ENCODE measurements around the gene ACADL.
A peak's percentile ranks its signal among the peaks of the same experiment; 100 is the strongest.

Gene ACADL

DNA sequence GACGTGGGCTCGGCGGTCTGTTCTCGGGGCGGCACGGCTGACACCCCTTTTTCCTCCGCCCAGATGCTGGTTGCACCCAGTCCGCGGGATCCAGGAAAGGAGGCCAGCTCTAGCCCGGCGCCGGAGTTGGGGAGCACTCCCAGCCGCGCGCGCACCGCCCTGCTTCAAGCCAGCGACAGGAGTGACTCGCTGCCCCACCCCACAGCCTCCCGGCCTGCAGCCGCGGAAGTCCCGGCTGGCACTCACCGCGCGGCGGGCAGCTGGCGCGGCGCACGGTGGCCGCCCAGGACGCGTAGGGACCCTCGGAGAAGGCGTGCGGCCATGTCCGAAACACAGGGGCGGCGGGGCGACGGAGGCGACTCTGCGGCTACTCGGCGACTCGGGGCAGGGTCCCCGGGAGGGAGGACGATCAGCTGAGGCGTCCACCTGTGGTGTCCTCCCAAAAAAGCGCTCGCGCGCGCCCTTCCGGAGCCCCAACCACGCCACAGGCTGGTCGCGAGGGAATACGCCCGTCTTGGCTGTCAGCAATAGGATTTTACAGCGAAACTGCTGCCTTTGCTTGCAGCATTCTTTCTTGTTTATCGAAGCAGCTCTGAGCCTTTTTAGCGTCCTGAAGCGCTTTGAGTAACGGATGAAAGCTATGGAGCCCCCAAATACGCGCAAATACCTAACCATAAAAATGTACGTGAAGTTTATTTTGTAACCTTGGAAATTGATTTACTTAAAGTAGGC is at the start of gene ACADL:
Gene ACADL (minus strand): TSS at position 507 of the 732 bp plus-strand sequence. CDS start 184 bp downstream, at position 323.
- Histone ChIP-seq H3K36me3 (replicated peaks) (no peaks in the 10 kb centered on the region), H3K27me3 (ENCODE audit: low read depth) (peaks cover 3% of the 10 kb centered on the region; the same call in 1 of the 2 replicates), H3K4me3 (peak within 1 kb of the TSS; percentile 30), H3K9me3 (no peaks in the 10 kb centered on the region), H3K4me1 (no peaks in the 10 kb centered on the region; the same call in none of the 2 replicates)
- in situ Hi-C loops (cut with MboI; ENCODE audit: low sequenced_read_pairs) = no loop called here
- DNase-seq (ENCODE audit: low spot score in 2 of 2) = peak in 1 of 2 experiments; percentile 55

DNA sequence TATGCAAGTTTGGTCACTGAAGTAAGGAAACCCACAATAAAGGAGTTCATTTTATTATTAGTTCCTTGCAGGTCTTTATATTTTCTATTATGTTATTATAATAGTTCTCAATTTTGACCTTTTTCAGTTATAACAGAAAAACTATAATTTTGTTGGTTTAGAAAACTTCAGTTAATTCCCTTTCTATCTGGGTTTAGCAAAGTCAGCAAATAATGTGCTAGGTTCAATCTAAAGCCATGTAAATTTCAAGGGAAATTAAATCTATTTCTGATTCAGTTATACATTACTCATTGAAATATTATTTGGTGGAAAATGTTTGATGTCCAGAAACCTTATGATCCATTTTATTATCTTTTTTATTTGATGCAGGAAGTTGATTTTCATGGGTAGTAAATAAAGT is 46.1 kb upstream of the ACADL start:
- H3K9me3 ChIP-seq = no peaks in the 10 kb centered on the region
- H3K4me3 ChIP-seq = no peak overlapping the region
- H3K36me3 ChIP-seq (replicated peaks) = no peaks in the 10 kb centered on the region
- in situ Hi-C loops (cut with MboI; ENCODE audit: low sequenced_read_pairs) = no loop called here
- DNase-seq (ENCODE audit: low spot score in 2 of 2) = no peak
- H3K27me3 ChIP-seq (ENCODE audit: low read depth) = peaks cover 19% of the 10 kb centered on the region
- H3K4me1 ChIP-seq = no peaks in the 10 kb centered on the region

- no peaks in the 10 kb centered on the region for H3K4me1 ChIP-seq
- in situ Hi-C loops (cut with MboI; ENCODE audit: low sequenced_read_pairs) = no loop called here
- H3K9me3 ChIP-seq = no peaks in the 10 kb centered on the region
- H3K27me3 ChIP-seq (ENCODE audit: low read depth) = peaks cover 14% of the 10 kb centered on the region
- no peaks in the 10 kb centered on the region for H3K36me3 ChIP-seq (replicated peaks)
- H3K4me3 ChIP-seq = no peak overlapping the region
- DNase-seq (ENCODE audit: low spot score in 2 of 2) = no peak
Observed at GRCh38 chr2:210269148-210269547, 43.9 kb upstream of the ACADL start.

GRCh38 chr2:210268281-210268680 is 43.0 kb upstream of the ACADL start:
- DNase-seq (ENCODE audit: low spot score in 2 of 2) = no peak
- H3K36me3 ChIP-seq (replicated peaks) = no peaks in the 10 kb centered on the region
- no peaks in the 10 kb centered on the region for H3K4me1 ChIP-seq
- H3K27me3 ChIP-seq (ENCODE audit: low read depth) = peaks cover 14% of the 10 kb centered on the region
- in situ Hi-C loops (cut with MboI; ENCODE audit: low sequenced_read_pairs) = no loop called here
- no peaks in the 10 kb centered on the region for H3K9me3 ChIP-seq
- H3K4me3 ChIP-seq = no peak overlapping the region

DNA sequence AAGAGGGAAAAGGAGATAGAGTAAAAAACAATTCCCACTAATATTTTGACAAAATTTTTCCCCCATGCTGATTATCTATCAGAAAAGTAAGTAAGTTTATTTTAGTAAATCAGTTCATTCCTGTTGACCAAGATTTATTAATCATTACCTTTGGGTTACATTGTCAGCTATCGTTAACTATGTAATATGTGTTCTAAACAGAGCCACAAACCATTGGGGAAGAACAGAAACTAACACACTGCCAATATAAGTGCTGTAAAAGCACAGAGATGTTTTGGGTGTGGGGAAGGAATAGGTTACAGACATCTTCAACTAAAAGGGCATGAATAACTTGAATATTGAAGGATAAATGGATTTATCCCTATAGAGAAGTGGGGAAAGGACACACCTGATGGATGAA is 42.5 kb upstream of the ACADL start:
- H3K27me3 ChIP-seq (ENCODE audit: low read depth) = peaks cover 14% of the 10 kb centered on the region
- no peak for DNase-seq (ENCODE audit: low spot score in 2 of 2)
- no peak overlapping the region for H3K4me3 ChIP-seq
- no peaks in the 10 kb centered on the region for H3K4me1 ChIP-seq
- H3K36me3 ChIP-seq (replicated peaks) = no peaks in the 10 kb centered on the region
- in situ Hi-C loops (cut with MboI; ENCODE audit: low sequenced_read_pairs) = no loop called here
- H3K9me3 ChIP-seq = no peaks in the 10 kb centered on the region

- DNase-seq (ENCODE audit: low spot score in 2 of 2) = no peak
- Histone ChIP-seq H3K4me1 (no peaks in the 10 kb centered on the region), H3K4me3 (no peak overlapping the region), H3K36me3 (replicated peaks) (no peaks in the 10 kb centered on the region), H3K9me3 (no peaks in the 10 kb centered on the region), H3K27me3 (ENCODE audit: low read depth) (peaks cover 9% of the 10 kb centered on the region)
- in situ Hi-C loops (cut with MboI; ENCODE audit: low sequenced_read_pairs) = no loop called here
Observed at GRCh38 chr2:210264282-210264681, 39.0 kb upstream of the ACADL start.

DNA sequence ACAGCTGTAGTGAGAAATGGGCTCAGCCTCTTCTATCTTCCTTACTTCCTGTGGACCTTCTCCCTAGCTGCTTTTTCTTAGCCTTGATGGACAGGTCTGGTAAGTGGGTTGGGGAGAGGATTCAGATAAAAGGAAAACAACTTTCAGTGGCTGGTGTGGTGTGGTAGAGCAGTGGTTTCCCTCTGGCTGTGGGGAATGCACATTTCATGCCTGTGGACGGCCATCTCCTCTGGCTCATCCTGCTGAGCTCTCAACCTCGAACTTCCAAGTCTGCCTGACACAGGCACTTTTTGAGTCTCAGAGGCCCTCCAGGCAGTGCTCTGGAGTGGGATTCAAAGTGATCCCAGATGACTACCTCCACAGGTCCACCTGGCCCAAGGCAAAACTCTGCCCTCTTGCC is 38.6 kb upstream of the ACADL start:
- no peak overlapping the region for H3K4me3 ChIP-seq
- H3K27me3 ChIP-seq (ENCODE audit: low read depth) = peaks cover 9% of the 10 kb centered on the region
- H3K4me1 ChIP-seq = no peaks in the 10 kb centered on the region
- in situ Hi-C loops (cut with MboI; ENCODE audit: low sequenced_read_pairs) = no loop called here
- no peaks in the 10 kb centered on the region for H3K9me3 ChIP-seq
- no peak for DNase-seq (ENCODE audit: low spot score in 2 of 2)
- H3K36me3 ChIP-seq (replicated peaks) = no peaks in the 10 kb centered on the region

DNA sequence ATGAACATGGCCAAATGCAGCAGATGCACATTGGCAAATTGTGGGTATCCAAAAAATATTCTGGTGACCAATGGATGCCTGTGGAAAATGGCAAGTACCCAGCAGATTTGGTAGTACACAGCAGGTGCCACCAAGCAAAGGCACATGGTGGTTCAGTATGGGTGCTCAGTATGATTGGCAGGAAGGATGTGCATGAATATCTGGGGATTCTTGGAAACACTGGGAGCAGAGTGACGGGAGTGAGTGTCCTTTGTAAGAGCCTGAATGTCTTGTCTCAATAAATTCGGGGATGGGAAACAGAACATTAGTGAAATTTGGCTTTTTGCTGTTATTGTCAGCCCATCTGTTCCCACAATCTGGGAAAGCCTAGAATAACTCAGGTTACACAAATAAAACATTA is 36.8 kb upstream of the ACADL start:
- DNase-seq (ENCODE audit: low spot score in 2 of 2) = no peak
- Histone ChIP-seq H3K9me3 (no peaks in the 10 kb centered on the region), H3K4me3 (no peak overlapping the region), H3K36me3 (replicated peaks) (no peaks in the 10 kb centered on the region), H3K27me3 (ENCODE audit: low read depth) (no peaks in the 10 kb centered on the region; the same call in 1 of the 2 replicates), H3K4me1 (no peaks in the 10 kb centered on the region)
- in situ Hi-C loops (cut with MboI; ENCODE audit: low sequenced_read_pairs) = no loop called here

GRCh38 chr2:210259687-210260086 is 34.4 kb upstream of the ACADL start:
- no peaks in the 10 kb centered on the region for H3K27me3 ChIP-seq (ENCODE audit: low read depth)
- no peaks in the 10 kb centered on the region for H3K9me3 ChIP-seq
- H3K4me1 ChIP-seq = no peaks in the 10 kb centered on the region
- no peak for DNase-seq (ENCODE audit: low spot score in 2 of 2)
- no peaks in the 10 kb centered on the region for H3K36me3 ChIP-seq (replicated peaks)
- H3K4me3 ChIP-seq = no peak overlapping the region
- in situ Hi-C loops (cut with MboI; ENCODE audit: low sequenced_read_pairs) = no loop called here

- Histone ChIP-seq H3K4me3 (no peak overlapping the region), H3K4me1 (no peaks in the 10 kb centered on the region), H3K36me3 (replicated peaks) (no peaks in the 10 kb centered on the region), H3K9me3 (no peaks in the 10 kb centered on the region), H3K27me3 (ENCODE audit: low read depth) (peaks cover 4% of the 10 kb centered on the region; the same call in 1 of the 2 replicates)
- in situ Hi-C loops (cut with MboI; ENCODE audit: low sequenced_read_pairs) = no loop called here
- no peak for DNase-seq (ENCODE audit: low spot score in 2 of 2)
Observed at GRCh38 chr2:210252699-210253606, 27.7 kb upstream of the ACADL start.

- Histone ChIP-seq H3K36me3 (replicated peaks) (no peaks in the 10 kb centered on the region), H3K27me3 (ENCODE audit: low read depth) (peaks cover 4% of the 10 kb centered on the region; the same call in 1 of the 2 replicates), H3K4me3 (no peak overlapping the region), H3K4me1 (no peaks in the 10 kb centered on the region), H3K9me3 (no peaks in the 10 kb centered on the region)
- DNase-seq (ENCODE audit: low spot score in 2 of 2) = no peak
- in situ Hi-C loops (cut with MboI; ENCODE audit: low sequenced_read_pairs) = no loop called here
Observed at GRCh38 chr2:210250622-210251021, 25.4 kb upstream of the ACADL start.

- no peaks in the 10 kb centered on the region for H3K9me3 ChIP-seq
- no peaks in the 10 kb centered on the region for H3K36me3 ChIP-seq (replicated peaks)
- H3K27me3 ChIP-seq (ENCODE audit: low read depth) = no peaks in the 10 kb centered on the region
- H3K4me3 ChIP-seq = no peak overlapping the region
- no peaks in the 10 kb centered on the region; the same call in 1 of the 2 replicates for H3K4me1 ChIP-seq
- DNase-seq (ENCODE audit: low spot score in 2 of 2) = no peak
- in situ Hi-C loops (cut with MboI; ENCODE audit: low sequenced_read_pairs) = no loop called here
Observed at GRCh38 chr2:210233487-210233886, 8.2 kb upstream of the ACADL start.

DNA sequence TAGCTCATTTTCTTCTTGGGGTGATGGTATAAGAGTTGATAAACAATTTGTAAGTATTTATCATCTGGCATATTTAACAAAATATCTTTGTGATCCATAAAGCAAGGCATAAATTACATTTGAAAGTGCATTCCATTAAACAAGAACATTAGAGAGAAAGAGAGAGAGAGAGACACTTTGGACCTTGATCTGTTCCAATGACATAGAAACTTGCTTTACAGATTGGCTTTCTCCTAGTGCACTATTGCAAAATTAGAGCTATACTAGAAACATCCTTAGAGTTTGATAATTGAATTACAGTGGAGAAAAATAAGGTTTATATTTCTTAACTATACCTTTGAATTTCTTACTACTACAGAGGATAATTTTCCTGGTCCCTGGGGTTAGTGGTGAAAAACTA is 5.7 kb upstream of the ACADL start:
- in situ Hi-C loops (cut with MboI; ENCODE audit: low sequenced_read_pairs) = no loop called here
- Histone ChIP-seq H3K36me3 (replicated peaks) (no peaks in the 10 kb centered on the region), H3K4me1 (no peaks in the 10 kb centered on the region; the same call in none of the 2 replicates), H3K27me3 (ENCODE audit: low read depth) (no peaks in the 10 kb centered on the region), H3K4me3 (no peak overlapping the region), H3K9me3 (no peaks in the 10 kb centered on the region)
- no peak for DNase-seq (ENCODE audit: low spot score in 2 of 2)

DNA sequence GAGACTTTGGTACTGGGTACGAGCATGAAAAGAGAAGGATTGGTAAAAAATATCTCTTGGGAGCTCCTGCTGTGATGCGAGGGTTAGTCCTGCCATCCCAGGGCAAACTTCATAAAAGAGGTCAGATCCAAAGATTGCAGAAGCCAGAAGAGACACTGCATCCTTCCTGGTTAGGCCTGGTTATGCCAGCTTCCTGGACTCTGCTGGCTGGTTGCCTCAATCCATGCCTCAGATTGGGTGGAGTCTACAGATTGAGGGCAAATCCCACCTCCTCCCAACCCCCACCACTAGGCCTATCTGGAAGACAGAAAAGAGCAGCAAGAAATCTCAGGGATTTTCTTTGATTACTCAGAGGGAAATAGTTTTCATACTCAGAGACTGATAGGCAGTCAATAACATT is 5.3 kb upstream of the ACADL start:
- Histone ChIP-seq H3K9me3 (no peaks in the 10 kb centered on the region), H3K4me3 (no peak overlapping the region), H3K27me3 (ENCODE audit: low read depth) (no peaks in the 10 kb centered on the region; the same call in 1 of the 2 replicates), H3K36me3 (replicated peaks) (no peaks in the 10 kb centered on the region), H3K4me1 (no peaks in the 10 kb centered on the region; the same call in none of the 2 replicates)
- in situ Hi-C loops (cut with MboI; ENCODE audit: low sequenced_read_pairs) = no loop called here
- DNase-seq (ENCODE audit: low spot score in 2 of 2) = no peak

Measured in HAP-1 (cell line).